Renal cortical epithelial cell (primary cell): Measurements from ENCODE around the gene MMRN2. TPM values are rescaled to one million over a fixed set of nuclear protein-coding genes. Genes with fewer than 3 reads are reported as not detected.
"Not testable (repeated sequence)": the region's sequence is repeated elsewhere in the genome, so short reads cannot be mapped to it uniquely, and the experiment has no call there.

Experiments used
- DNase-seq: peaks from one replicate; pipeline ENCODE4 v3.0.0-alpha.2; 2011; ENCODE audit warnings: low read depth
- total RNA-seq: library from RNA; depleted of rRNA; stranded (reverse); fragments of >200 nt; gene quantifications from 2 replicates; pipeline ENCODE4 v1.2.3, GENCODE V29; 2014

The MMRN2 gene, protein sequence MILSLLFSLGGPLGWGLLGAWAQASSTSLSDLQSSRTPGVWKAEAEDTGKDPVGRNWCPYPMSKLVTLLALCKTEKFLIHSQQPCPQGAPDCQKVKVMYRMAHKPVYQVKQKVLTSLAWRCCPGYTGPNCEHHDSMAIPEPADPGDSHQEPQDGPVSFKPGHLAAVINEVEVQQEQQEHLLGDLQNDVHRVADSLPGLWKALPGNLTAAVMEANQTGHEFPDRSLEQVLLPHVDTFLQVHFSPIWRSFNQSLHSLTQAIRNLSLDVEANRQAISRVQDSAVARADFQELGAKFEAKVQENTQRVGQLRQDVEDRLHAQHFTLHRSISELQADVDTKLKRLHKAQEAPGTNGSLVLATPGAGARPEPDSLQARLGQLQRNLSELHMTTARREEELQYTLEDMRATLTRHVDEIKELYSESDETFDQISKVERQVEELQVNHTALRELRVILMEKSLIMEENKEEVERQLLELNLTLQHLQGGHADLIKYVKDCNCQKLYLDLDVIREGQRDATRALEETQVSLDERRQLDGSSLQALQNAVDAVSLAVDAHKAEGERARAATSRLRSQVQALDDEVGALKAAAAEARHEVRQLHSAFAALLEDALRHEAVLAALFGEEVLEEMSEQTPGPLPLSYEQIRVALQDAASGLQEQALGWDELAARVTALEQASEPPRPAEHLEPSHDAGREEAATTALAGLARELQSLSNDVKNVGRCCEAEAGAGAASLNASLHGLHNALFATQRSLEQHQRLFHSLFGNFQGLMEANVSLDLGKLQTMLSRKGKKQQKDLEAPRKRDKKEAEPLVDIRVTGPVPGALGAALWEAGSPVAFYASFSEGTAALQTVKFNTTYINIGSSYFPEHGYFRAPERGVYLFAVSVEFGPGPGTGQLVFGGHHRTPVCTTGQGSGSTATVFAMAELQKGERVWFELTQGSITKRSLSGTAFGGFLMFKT
- total RNA-seq: 0.55 and 3.6 TPM in 2 replicates

DNA sequence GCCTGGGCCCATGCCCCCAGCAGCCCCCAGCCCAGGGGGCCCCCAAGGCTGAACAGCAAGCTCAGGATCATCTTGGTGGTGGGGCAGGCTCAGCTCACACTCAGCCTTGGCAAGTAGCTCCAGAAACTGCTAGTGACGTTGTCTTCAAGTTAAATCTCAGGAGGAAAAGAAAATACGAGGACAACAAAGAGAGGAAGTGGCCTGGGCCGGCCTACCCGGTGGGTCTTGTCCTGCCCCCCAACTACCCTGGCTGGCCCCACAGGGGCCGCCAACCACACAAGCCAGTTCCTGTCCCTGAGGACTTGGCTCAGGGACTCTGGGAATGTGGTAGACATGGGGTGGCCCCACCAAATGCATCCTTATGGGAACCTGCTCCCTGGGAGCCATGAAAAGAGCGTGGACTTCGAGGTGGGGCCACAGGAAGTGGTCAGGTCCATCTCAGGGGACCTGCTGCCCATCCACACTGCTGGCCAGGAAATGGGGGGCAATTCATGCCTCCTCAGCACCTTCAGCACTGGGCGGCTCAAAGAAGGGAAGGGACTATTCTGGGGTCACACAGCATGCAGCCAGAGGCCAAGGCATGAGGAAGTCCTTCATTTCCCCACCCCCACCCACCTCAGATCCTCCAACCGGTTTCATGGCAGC lies at the start of gene MMRN2:
MMRN2 (minus strand) TSS at position 145 of the 645 bp plus-strand sequence; CDS start at position 71, 74 bp downstream.
- no peak for DNase-seq

DNA sequence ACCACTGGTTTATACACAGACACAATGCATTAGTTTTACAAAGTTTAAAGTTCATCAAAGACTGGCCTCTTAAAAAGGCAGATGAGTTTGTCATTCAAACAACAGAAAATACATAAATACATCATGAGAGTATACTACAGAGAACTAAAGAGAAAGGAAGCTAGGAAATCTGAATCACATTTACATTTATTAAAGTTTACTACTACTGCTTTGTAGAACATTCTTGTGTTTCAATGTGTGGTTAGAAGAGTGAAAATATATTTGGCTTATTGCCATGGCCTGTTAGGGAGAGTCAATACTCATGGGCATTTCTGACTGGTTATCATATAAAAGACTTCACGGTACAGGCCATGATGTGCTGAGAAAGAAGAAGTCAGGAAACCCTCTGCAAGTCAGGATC lies 49.7 kb upstream of the MMRN2 start:
- peak; percentile 30 for DNase-seq

DNA sequence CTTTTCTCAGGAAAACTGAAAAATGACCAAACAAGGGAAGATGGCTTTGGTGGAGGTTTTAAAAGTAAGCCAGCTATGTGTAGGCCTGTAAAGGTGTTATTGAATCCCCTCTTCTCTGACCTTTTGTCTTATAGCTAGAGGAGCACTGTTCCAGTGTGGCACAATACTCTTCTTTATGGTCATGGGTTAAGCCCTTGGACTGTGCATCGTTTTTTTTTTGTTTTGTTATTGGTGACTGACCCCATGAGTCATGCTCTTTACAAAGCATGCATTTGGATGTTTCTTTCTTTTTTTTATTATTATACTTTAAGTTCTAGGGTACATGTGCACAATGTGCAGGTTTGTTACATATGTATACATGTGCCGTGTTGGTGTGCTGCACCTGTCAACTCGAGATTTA lies 43.1 kb upstream of the MMRN2 start:
- peak; percentile 49 for DNase-seq

DNA sequence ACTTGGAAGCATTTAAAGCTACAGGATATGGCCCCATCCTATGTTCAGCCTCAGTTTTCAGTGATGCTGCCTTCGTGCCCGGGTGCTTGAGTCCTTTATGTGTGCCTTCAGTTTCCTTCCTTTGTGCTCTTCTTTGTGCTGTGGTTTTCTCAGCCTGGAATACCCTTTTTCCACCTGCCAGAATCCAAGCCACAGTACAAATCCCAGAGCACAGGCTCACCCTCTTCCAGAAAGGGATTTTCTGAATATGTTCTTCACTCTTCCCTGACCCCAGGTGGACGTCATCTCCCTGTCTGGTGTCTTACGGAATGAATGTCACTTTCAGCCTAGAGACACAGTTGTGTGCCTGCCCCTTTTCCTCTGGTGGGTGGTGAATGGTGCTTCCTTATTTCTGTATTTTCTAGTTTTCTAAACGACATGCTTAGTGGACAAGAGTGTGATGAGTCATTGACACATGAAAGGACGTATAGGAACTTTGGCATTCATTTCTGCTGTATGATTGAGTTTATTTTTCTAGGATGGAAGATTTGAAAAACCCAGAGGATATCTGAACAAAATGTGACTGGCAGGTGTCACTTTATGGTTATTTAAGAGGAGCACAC lies 42.5 kb upstream of the MMRN2 start:
- DNase-seq: not testable (repeated sequence)

DNA sequence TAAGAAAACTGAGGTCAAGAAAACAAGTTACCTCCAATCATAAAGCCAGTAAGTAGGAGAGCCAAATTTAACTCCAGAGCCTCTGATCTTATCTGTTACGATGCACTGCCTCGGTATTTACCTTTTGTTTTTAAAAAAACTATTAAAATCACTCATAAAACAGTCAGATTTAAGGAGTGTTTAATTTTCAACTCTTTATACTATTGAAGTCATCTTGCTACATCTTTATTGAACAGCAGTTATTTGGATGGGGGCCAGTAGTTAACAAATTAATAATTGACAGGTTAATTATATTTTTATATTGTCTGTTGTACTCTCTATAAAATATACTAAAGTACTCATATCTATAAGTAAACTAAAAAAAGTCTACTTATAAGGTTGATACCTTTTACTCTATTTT lies 35.5 kb upstream of the MMRN2 start:
- DNase-seq: no peak

DNA sequence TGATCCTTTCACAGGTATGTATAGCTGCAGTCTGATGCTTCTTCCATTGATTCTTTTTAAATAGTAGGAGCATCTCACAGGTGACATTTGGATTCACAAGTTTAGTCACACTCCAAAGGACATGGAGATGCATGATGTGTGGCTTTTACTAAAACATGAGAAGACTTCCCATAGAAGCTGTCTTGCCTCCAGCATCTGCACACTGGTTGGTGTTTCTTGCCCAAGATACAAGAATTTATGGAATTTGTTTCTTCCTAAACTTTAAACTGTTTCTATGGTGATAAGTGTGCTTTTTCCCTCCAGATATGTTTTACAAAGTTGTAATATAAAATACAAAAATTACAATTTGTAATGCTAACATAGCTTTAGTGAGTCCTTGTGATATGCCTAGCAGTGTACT lies 35.0 kb upstream of the MMRN2 start:
- no peak for DNase-seq

DNA sequence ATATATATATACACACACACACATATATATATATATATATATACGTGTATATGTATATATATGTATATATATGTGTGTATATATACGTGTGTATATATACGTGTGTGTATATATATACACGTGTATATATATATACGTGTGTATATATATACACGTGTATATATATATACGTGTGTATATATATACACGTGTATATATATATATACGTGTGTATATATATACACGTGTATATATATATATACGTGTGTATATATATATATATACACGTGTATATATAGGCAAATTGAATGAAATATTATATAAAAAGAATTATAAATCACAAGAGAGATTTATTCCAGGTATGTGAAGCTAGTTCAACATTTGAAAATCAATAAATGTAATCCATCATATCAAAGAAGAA lies 33.9 kb upstream of the MMRN2 start:
- not testable (repeated sequence) for DNase-seq

DNA sequence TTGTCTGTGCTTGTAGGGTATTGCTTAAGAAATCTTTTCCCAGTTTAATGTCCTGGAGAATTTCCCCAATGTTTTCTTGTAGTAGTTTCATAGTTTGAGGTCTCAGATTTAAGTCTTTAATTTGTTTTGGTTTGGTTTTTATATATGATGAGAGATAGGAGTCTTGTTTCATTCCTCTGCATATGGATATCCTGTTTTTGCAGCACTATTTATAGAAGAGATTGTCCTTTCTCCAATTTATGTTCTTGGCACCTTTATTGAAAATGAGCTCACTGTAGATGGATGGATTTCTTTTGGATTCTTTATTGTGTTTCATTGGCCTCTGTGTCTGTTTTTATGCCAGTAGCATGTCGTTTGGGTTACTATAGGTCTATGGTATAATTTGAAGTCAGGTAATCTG lies 31.1 kb upstream of the MMRN2 start:
- DNase-seq: no peak

DNA sequence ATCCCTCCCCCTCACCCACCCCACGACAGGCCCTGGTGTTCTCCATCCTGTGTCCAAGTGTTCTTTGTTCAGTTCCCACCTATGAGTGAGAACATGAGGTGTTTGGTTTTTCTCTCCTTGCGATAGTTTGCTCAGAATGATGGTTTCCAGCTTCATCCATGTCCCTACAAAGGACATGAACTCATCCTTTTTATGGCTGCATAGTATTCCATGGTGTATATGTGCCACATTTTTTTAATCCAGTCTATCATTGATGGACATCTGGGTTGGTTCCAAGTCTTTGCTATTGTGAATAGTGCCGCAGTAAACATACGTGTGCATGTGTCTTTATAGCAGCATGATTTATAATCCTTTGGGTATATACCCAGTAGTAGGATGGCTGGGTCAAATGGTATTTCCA lies 27.1 kb upstream of the MMRN2 start:
- not testable (repeated sequence) for DNase-seq

DNA sequence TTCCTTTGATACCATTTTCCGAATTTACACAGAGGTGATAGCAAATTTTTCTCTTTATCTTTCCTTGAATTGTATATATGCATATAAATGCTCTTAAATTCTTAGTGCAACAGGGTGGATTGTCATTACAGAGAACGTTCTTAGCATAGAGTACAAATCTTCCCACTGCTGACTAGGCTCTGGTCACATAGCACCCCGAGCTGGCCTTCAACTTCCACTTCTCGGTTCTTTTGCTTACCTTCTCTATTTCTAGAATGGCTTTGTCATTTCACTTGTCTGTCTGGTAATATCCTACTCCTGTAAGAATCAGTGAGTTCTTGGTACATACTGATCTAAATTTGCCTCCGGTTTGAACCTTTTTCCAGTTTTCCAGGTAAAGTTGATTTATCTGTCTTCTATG lies 24.3 kb upstream of the MMRN2 start:
- no peak for DNase-seq

DNA sequence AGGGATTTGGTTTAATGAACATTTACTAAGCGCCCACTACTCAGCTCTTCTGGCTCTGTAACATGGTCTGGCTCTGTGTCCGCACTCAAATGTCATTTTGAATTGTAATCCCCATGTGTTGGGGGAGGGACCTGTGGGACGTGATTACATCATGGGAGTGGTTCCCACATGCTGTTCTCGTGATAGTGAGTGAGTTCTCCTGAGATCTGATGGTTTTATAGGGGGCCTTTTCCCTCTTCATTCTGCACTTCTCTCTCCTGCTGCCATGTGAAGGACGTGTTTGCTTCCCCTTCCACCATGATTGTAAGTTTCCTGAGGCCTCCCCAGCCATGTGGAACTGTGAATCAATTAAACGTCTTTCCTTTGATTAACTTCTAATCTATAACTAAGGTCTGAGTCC lies 23.6 kb upstream of the MMRN2 start:
- not testable (repeated sequence) for DNase-seq

DNA sequence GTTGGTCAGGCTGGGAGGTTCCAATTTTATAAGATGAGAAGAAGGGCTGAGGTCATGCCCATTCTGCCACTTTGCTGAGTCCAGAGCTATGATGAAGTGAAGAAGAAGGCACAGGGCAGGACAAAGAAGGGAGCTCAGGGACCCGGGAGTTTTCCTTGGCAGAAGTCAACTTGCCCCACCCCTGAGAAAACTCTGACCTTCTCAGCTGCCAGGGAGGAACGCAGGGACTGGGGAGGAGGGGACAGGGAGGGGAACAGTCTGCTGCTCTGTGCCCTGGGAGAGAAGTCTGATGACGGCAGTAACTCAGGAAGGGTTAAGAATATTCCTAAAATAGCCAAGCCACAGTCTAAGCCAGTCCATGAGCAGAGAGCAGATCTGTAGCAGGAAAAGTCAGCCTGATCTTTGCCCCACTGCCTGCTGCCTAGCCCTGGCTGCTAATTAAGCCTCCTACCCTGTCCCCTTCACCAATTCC lies 22.6 kb upstream of the MMRN2 start:
- DNase-seq: no peak

DNA sequence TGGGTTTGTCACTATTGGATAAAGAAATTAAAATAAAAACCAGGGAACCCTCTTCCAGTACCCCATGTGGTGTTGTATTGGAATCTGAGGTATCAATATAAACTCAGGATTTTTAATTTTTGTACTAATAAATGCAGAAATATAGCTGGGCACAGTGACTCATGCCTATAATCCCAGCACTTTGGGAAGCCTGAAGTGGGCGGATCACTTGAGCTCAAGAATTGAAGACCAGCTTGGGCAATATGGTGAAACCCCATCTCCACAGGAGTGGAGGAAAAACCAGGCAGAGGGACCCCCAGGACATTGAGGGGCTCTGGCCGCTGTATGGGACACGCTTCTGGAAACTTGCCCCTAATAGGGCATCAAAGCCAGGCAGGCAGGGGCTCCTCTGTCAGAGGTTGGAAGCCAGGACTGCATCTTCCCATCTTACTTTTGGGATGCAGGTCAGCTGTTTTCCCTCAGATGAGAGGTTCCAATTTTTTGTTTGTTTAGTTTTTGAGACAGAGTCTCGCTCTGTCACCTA lies 21.9 kb upstream of the MMRN2 start:
- DNase-seq: no peak

DNA sequence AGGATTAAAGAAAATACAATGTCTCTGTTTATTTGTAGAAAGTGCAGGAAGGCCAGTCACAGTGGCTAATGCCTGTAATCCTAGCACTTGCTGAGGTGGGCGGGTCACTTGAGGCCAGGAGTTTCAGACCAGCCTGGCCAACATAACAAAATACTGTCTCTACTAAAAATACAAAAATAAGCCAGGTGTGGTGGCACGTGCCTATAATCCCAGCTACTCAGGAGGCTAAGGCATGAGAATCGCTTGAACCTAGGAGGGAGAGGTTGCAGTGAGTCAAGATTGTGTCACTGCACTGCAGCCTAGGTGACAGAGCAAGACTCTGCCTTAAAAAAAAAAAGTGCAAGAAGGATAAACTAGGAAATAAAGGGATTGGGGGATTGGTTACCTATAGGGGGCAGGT lies 21.0 kb upstream of the MMRN2 start:
- DNase-seq: not testable (repeated sequence)

DNA sequence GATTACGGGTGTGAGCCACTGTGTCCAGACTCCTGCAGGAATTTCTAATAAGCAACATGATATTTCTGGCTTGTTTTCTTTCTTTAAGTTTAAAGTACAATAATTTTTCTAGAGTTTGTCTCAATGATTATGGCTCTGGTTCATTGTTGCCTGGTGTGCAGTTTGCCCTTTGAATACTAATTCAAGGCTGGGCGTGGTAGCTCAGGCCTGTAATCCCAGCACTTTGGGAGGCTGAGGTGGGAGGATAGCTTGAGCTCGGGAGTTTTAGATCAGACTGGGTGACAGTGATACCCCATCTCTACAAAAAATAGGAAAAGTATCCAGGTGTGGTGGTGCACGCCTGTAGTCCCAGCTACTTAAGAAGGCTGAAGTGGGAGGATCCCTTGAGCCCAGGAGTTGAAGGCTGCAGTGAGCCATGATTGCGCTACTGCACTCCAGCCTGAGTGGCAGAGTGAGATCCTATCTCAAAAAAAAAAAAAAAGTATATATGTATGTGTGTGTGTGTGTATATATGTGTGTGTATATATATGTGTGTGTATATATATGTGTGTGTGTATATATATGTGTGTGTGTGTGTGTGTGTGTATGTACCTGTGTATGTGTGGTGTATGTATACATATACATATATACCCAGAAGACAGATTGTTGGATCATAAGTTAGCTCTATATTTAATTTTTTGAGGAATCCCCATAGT lies 19.1 kb upstream of the MMRN2 start:
- no peak for DNase-seq

DNA sequence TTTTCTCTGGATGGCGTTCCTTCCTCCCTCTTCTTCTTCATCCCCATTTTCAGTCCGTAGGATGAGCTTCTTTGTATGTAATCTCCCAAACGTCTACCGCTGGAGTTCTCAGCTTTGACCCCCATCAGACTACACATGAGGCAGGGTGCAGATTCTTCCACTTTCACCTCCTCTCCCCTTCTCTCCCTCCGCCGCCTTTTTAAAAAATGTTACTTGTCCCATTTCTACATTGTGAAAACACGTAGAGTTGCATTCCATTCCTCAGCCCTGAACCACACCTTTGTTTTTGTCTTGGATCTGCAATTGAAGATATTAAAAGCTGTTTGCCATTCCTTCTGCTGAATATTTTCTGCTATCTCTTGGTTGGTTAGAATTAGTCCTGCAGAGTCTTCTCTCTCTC lies 17.1 kb upstream of the MMRN2 start:
- no peak for DNase-seq

DNA sequence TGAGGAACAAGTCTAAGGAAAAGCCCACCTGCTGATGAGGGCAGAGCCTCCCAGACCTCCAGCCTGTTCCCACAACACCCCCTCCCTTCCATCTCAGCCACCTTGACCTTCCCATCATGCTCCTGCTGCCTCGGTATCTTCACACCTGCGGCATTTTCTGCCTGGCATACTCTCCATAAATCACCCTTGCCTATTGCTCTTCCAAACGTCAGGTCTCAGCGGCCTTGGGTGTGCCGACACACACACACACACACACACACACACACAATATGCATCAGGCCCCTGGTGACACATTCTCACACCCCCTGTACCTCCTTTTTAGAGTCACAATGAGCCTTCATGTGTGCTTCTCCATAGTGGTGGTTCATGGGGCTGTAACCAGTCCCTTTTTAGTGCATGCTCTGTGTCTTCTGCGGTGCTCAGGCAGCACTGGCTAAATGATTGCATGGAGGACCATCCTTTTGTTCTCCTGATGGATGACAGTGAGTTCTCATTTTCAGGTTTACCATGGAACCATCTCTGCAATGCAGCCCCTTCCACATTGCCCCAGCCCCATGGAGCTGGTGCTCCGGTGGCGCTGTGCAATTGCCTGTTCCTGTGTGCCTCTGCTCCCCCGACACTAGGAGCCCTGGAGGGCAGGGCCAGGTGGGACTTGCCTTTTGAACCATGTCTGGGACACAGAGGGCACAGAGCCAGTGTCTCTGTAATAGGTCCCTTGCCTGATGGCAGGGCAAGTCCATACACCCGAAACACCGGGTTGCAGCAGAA lies 15.4 kb upstream of the MMRN2 start:
- DNase-seq: no peak

DNA sequence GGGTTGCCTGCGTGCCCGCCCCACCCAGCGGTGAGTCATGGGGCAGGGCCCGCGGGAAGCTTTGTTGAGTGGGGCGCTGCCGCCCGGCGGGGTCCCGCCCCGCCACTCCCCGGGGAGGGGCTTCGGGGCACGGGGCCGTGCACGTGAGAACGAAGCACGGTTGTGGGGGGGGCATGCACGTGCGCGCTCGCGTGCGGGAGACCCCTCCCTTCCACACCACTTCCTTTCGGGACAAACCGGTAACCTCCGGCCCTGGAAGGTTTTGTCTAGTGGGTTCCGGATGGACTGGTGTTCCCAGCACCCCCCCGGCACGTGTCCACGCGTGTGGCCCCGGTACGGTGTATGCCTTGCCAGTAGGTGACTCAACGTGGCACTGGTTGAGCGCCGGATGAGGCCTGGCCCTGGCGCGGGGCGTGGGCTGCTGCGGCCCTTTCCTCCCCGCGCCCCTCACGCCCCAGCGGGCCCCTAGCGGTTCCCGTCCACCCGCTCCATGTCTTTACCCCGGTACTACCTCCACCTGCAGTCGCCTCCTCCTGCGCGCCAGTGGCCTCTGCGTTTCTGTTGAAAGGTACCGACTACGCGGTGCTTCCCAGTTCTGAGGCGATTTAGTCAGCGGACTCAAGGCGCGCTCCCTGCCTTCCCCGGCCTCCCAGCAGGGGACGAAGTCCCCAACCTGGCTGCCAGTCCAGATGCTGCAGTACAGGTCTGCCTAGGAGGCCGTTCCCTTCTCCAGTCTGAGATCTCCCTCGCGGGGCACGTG lies 14.0 kb upstream of the MMRN2 start:
- DNase-seq: peak; percentile 59

DNA sequence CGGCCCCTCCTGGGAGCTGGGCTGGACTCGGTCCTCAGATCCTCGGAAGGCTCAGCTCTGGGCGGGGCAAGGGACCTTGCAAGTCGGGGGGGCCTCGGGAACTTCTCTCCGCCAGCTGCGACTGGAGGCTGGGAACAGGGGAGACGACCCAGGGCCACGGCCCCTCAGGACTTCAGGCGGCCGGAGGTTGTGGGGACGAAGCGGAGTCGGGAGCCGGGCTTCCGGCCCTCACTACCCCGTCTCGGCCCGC lies 13.5 kb upstream of the MMRN2 start:
- no peak for DNase-seq
